ENCODE measurements around the gene HOXC9. TPM values are rescaled to one million over a fixed set of nuclear protein-coding genes. Genes with fewer than 3 reads are reported as not detected.

Gene HOXC9
- total and polyA plus RNA-seq, 9 of the 15 experiments (the other 6 are each of a cell fraction or from before 2014, with no cell fraction given) = 1.1 to 10.5 (median 9.3) TPM

- TF ChIP-seq, protein P1, sequence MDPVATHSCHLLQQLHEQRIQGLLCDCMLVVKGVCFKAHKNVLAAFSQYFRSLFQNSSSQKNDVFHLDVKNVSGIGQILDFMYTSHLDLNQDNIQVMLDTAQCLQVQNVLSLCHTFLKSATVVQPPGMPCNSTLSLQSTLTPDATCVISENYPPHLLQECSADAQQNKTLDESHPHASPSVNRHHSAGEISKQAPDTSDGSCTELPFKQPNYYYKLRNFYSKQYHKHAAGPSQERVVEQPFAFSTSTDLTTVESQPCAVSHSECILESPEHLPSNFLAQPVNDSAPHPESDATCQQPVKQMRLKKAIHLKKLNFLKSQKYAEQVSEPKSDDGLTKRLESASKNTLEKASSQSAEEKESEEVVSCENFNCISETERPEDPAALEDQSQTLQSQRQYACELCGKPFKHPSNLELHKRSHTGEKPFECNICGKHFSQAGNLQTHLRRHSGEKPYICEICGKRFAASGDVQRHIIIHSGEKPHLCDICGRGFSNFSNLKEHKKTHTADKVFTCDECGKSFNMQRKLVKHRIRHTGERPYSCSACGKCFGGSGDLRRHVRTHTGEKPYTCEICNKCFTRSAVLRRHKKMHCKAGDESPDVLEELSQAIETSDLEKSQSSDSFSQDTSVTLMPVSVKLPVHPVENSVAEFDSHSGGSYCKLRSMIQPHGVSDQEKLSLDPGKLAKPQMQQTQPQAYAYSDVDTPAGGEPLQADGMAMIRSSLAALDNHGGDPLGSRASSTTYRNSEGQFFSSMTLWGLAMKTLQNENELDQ (CRISPR knock-in tag; IDR thresholded peaks at IDR 0.05; ENCODE audit: borderline replicate concordance) = no peak
- TF ChIP-seq FOXA1 (IDR thresholded peaks at IDR 0.05; ENCODE audit: borderline replicate concordance) = no peak
- TF ChIP-seq, protein P2, sequence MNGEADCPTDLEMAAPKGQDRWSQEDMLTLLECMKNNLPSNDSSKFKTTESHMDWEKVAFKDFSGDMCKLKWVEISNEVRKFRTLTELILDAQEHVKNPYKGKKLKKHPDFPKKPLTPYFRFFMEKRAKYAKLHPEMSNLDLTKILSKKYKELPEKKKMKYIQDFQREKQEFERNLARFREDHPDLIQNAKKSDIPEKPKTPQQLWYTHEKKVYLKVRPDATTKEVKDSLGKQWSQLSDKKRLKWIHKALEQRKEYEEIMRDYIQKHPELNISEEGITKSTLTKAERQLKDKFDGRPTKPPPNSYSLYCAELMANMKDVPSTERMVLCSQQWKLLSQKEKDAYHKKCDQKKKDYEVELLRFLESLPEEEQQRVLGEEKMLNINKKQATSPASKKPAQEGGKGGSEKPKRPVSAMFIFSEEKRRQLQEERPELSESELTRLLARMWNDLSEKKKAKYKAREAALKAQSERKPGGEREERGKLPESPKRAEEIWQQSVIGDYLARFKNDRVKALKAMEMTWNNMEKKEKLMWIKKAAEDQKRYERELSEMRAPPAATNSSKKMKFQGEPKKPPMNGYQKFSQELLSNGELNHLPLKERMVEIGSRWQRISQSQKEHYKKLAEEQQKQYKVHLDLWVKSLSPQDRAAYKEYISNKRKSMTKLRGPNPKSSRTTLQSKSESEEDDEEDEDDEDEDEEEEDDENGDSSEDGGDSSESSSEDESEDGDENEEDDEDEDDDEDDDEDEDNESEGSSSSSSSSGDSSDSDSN (IDR thresholded peaks at IDR 0.05; ENCODE audit: borderline replicate concordance in 1 of 2, low read depth in 2 of 2, low read length in 2 of 2) = peak in 1 of 2 experiments; percentile 51; a peak in 1 of 4 replicates
- no peak for TF ChIP-seq KHSRP (IDR thresholded peaks at IDR 0.05)
- TF ChIP-seq MYNN (IDR thresholded peaks at IDR 0.05) = no peak
- no peak for TF ChIP-seq MYNN (CRISPR knock-in tag; IDR thresholded peaks at IDR 0.05)
- peak; percentile 45 for TF ChIP-seq MTA1 (IDR thresholded peaks at IDR 0.05; ENCODE audit: borderline replicate concordance)
- TF ChIP-seq, protein P3, sequence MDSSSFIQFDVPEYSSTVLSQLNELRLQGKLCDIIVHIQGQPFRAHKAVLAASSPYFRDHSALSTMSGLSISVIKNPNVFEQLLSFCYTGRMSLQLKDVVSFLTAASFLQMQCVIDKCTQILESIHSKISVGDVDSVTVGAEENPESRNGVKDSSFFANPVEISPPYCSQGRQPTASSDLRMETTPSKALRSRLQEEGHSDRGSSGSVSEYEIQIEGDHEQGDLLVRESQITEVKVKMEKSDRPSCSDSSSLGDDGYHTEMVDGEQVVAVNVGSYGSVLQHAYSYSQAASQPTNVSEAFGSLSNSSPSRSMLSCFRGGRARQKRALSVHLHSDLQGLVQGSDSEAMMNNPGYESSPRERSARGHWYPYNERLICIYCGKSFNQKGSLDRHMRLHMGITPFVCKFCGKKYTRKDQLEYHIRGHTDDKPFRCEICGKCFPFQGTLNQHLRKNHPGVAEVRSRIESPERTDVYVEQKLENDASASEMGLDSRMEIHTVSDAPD (CRISPR knock-in tag; IDR thresholded peaks at IDR 0.05) = no peak
- no peak for TF ChIP-seq E2F8 (IDR thresholded peaks at IDR 0.05; ENCODE audit: low read depth, partially characterized antibody)
- TF ChIP-seq YBX1 (IDR thresholded peaks at IDR 0.05) = no peak
- 0 out of 2 replicates have a peak, but pooled peaks have one; percentile 37 for TF ChIP-seq ETV5 (CRISPR knock-in tag; IDR thresholded peaks at IDR 0.05; ENCODE audit: low read depth)
- TF ChIP-seq RNF2 (IDR thresholded peaks at IDR 0.05) = peak; percentile 39; the same call in 1 of the 2 replicates
- no peak for TF ChIP-seq CBX1 (IDR thresholded peaks at IDR 0.05; ENCODE audit: low read depth)
- peak; percentile 80 for TF ChIP-seq NUFIP1 (IDR thresholded peaks at IDR 0.05; ENCODE audit: partially characterized antibody)
- peak; percentile 47 for TF ChIP-seq NFIC (IDR thresholded peaks at IDR 0.05)
These were observed 5.5 kb upstream of the HOXC9 start (continued) for GRCh38 chr12:53994264-53995001.
